K562 (cell line): ENCODE data around the gene RERE.

Experiments
- ELF1 ChIP-seq: fragments of 200-800 bp; sonication (Bioruptor generic); IDR thresholded peaks from 2 replicates; pipeline ENCODE4 v1.6.1; 2016; ENCODE audit warnings: missing genetic modification characterization, missing compliant biosample characterization
- JUN ChIP-seq, 2 experiments: sonication (generic) in 1 of 2; formaldehyde crosslinking in 1 of 2; IDR thresholded peaks; 2 replicates each; pipeline versions ENCODE4 v1.6.1 to v1.8.0; 2012 to 2022; ENCODE audit warnings: borderline replicate concordance in 2 of 2, mild to moderate bottlenecking in 2 of 2, improper control_type of control experiment in 1 of 2, low read depth in 1 of 2, low read length in 1 of 2, missing genetic modification reagents in 1 of 2

DNA sequence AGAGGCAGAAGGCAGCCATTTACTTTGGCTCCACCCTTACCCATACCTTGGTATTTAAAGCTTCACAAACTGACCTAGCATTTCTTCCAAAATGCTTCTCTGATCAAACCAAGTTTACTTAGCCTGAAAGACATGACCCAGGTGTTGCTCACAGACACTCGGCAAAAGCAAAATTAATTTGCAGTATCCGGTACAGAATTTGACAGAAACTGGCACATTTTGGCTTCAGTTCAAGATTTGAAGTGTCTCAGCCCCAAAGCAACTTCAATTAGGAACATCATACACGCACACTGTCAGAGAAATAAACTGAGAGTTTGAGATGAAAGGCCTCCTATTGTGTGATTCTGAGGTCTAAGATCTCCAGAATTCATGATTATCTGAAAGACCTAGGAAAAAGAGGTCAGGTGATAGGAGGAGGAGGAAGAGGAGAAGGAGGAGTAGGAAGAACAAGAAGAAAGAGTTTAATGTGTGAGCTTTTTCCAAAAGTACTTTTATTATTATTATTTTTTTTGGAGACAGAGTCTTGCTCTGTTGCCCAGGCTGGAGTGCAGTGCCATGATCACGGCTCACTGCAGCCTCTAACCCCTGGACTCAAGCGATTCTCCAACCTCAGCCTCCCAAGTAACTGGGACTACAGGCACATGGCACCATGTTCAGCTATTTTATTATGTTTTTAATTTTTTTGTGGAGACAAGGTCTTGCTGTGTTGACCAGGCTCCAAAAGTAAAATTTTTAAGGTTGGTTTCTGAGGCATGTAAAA is 355.9 kb downstream of the RERE start:
- TF ChIP-seq ELF1 (tag) (no peak), JUN (IDR thresholded peaks at IDR 0.05; ENCODE audit: borderline replicate concordance, low read depth, low read length) (no peak), JUN (CRISPR knock-in tag; IDR thresholded peaks at IDR 0.05; ENCODE audit: borderline replicate concordance) (no peak)
